Esophagus mucosa (tissue), 1 donor: ENCODE measurements around the gene CBFB. TPM values are rescaled to one million over a fixed set of nuclear protein-coding genes. Genes with fewer than 3 reads are reported as not detected.
"Not testable (repeated sequence)": the region's sequence is repeated elsewhere in the genome, so short reads cannot be mapped to it uniquely, and the experiment has no call there.

Experiments used
- ATAC-seq: fragments of 200-7000 bp; cut with Tn5 transposase; one replicate; pipeline ENCODE4 v1.9.1; 2020
- total RNA-seq: library from RNA; stranded (reverse); gene quantifications from one replicate; pipeline ENCODE4 v1.2.4, GENCODE V29; 2023
- donor health status: DM: yes; HTN: yes; CAD: no.

Gene CBFB
- 40.4 TPM for total RNA-seq

DNA sequence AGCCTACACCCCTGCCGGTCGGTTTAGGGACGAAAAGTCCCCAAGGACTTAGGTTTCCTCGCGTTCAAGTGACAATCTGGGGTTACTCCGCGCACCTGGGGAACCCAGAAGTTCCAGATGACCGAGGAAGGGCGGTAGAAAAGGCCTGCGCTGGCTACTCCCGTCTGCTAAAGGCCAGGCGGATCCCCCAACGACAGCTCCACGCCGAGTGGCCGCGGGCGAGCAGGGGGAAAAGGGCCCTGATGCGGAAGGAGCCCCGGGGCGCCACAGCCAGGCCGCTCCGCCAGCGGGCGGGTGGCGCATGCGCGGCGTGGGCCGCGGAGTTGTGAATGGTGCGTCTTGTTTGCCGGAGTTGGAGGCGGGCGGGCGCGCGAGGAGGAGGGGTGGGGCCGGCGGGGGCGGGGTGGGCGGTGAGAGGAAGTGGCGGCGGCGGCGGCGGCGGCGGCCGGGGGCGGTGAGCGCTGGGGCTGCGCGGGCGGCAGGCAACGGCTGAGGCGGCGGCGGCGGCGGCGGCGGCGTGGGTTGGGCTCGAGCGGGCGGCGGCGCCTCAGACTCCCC lies at the start of gene CBFB:
Gene CBFB (plus strand): TSS at position 454 of the 558 bp plus-strand sequence. CDS start 259 bp downstream, outside the sequence.
- peak; percentile 88 for ATAC-seq

DNA sequence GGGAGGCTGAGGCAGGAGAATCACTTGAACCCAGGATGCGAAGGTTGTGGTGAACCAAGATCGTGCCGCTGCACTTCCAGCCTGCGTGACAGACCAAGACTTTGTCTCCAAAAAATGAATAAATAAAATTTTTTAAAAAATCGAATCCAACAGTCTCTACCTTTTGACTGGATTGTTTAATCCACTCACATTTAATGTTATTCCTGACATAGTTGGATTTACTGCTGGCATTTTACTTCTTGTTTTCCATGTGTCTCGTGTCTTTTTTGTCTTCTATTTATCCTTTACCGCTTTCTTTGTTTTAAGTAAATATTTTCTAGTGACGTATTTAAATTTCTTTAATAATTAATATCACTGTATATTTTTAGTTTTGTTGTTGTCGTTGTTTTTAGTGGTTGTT lies 45.9 kb upstream of the CBFB start:
- ATAC-seq = no peak

DNA sequence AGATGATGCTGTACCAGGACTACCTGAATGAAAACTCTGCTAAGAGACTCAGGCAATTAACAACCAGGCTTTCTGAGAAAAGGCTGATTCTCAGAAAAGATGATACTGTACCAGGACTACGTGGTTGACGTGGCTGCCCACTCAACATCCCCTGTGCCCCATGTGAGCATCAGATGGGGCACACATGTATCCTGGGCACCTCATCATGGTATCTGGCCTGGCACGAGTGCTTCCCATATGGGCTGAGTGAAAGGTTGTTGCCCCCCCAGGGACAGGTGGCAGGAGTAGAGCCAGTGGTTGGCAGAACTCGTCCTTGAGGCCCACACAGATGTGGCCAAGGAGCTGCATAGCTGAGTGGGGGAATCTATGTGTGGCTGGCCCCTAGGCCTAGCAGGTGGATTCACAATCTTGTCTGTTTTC lies 44.0 kb upstream of the CBFB start:
- no peak for ATAC-seq

DNA sequence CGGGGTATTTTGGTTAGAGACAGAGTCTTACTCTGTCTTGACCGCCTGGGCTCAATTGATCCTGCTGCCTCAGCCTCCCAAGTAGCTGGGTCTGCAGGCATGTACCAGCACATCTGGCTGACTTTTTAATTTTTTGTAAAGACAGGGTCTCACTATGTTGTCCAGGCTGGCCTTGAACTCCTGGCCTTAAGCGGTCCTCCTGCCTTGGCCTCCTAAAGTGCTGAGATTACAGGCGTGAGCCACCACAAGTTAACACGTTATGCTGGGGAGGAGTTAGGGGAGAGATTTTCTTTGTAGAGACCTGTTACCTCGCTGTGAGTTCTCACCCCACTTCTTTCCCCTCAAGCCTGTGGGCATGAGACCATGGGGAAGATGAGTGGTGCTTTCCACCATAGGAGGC lies 42.4 kb upstream of the CBFB start:
- ATAC-seq = no peak

DNA sequence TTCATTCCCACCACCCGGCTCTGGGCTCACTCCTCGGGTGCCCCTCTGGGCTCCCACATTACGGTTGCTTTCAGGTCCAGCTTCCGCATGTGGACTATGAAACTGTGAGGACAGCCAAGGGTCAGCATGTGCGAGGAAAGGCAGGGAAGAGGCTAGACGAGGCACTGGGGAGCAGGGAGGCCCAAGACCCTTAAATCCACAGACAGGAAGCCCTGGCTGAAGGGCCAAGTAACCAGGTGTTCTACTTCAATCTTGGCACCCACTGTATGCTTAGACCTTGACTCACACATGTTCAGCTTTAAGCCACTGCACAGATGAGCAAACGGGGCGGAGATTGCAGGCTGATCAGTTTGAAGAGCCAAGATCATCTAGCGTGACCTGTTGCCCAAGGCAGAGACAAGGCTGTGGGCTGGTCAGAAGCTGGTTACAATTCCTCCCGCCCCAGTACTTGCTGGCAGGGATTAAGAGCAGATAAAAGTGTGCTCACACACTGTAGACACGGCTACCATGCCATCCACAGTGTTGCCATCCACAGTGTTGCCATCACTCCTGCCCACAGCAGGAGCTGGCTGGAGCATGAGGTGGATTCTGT lies 40.7 kb upstream of the CBFB start, which contains the start of gene CES4A:
Gene CES4A (plus strand): TSS at position 393 of the 592 bp plus-strand sequence. CDS start 184 bp downstream, at position 577.
- peak; percentile 96 for ATAC-seq

DNA sequence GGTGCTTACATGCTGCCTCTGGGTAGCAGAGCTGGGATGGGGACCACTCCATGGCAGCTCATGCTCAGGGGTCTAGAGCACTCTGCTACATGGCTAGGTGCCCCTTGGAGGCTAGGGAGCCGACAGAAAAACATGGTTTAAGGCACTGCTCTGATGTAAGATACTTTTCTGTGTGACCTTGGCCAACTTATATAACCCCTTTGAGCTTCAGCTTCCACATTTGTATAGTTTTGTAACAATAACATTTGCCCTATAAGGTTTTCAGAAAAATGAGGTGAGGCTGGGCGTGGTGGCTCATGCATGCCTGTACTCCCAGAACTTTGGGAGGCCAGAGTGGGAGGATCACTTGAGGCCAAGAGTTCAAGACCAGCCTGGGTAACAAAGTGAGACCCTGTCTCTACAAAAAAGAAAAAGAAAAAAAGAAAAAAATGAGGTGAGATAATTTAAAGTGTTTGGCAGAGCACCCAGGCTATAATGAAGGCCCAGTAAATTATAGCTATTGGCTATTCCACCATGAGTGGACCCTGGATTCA lies 37.3 kb upstream of the CBFB start:
- no peak for ATAC-seq

DNA sequence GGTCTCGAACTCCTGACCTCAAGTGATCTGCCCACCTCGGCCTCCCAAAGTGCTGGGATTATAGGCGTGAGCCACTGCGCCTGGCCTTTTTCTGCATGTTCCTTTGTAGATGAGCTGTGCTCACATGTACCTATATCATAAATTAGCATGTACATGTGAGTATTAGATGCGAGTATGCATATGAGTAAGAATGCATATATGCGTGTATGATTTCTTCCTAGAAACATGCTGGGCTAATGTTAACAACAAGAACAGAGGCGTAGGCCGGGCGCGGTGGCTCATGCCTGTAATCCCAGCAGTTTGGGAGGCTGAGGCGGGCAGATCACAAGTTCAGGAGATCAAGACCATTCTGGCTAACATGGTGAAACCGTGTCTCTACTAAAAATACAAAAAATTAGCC lies 35.4 kb upstream of the CBFB start:
- not testable (repeated sequence) for ATAC-seq

DNA sequence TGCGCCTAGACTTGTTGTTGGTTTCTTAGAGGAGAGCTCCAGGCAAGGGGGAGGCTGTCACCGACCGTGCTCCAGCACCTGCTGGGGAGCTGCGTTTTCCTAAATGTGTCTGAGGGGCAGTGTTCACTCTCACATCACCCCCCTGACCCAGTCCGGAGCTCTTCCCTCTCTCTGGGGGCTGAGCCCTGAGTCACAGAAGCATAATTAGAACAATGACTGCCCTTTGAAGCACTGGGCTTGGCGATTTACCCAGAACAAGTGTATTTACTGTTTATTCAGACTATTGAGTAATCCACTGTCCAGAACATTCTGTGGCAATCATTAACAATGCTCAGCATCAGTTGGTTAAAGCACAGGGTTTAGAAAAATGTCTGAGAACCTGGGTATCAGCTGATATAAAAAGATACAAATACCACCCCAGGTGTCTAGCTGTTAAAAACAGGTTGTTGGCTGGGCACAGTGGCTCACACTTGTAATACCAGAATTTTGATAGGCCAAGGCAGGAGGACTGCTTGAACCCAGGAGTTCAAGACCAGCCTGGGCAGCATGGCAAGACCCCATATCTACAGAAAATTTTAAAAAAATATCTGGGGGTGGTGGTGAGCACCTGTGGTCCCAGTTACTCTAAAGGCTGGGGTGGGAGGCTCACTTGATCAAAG lies 32.5 kb upstream of the CBFB start:
- ATAC-seq = no peak

DNA sequence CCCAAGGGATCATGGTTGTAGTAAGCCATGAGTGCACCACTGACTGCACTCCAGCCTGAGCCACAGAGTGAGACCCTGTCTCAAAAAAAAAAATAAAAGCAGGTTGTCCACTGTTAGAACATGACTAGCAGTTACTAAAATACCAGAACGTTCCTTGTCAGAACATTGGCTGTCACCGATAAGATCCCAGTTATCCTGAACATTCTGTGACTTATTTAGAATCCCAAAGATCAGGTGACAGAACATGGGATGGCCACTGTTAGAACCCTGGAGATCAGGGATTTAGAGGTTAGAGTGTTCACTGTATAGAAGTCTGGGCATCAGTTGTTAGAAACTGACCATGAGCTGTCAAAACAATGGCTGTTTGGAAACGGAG lies 32.0 kb upstream of the CBFB start:
- ATAC-seq = no peak

DNA sequence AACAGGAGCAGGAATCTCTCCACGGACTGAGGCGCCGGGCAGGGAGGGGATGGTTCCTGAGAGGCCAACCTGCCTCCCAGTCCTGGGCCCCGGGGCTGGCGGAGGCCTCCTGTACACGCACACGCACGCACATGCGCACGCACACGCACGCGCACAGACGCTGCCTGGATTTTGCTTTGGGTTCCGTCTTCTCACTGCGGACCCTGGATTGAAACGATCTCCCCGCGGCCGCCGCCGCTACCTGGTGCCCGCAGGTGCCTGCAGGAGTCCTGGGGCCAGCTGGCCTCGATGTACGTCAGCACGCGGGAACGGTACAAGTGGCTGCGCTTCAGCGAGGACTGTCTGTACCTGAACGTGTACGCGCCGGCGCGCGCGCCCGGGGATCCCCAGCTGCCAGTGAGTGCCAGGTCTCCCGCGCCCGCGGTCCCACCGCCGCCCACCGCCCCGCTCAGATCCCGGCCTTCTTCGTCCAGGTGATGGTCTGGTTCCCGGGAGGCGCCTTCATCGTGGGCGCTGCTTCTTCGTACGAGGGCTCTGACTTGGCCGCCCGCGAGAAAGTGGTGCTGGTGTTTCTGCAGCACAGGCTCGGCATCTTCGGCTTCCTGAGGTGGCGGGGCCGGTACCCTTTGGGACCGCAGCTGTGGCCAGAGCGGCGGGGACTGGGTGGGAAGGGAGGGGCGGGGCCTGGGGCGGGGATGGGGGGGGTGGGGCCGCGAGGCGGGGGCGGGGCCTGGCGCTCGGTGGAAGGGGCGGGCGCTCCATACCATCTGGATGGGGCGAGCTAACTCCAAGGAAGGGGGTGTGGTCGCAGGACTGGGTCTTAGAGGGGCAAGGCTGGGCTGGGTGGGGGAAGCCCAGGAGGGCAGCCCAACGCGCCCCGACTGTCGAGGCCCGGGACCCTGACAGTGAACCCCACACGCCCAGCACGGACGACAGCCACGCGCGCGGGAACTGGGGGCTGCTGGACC lies 28.3 kb upstream of the CBFB start:
- ATAC-seq = peak; percentile 66

DNA sequence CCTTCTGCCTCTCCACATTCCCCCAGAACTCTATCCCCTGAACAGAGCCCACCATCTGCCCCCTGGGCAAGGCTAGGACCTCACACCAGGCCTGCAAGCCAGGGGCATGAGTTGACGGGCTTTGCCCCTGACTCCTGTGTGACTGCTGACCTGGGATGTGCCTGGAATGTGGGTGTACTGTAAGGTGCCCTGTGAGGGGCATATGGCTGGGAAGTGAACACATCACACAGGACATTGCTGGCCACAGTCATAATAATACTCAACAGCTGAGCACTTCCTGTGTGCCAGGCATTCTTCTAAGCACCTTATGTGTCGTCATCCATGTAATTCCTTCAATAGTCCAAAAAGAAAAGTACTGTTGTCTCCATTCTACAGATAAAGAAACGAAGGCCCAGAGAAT lies 27.2 kb upstream of the CBFB start:
- ATAC-seq = no peak

DNA sequence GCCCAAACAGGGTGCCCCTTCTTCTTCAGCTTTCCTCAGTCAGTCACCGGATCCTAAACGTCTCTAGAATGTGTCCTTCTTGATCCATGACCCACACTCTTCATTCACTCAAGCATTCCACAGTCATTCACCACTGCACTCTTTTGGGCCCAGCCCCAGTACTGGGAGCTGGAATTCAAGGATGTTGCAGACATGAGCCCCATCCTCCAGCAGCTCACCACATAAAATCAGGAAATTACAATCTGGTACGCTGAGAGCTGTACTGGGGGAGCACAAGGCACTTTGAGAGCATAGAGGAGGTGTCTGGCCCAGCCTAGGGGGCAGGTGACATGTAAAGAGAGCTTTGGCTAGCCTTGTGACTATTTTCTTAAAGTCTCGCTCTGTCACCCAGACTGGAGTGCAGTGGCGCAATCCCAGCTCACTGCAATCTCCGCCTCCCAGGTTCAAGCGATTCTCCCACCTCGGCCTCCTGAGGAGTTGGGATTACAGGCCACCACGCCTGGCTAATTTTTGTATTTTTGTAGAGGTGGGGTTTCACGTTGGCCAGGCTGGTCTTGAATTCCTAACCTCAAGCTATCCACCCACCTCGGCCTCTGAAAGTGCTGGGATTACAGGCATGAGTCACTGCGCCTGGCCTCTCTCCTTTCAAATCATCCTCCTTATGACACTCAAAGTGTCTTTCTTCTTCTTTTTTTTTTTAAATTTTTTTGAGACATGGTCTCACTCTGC lies 21.9 kb upstream of the CBFB start:
- ATAC-seq = no peak

DNA sequence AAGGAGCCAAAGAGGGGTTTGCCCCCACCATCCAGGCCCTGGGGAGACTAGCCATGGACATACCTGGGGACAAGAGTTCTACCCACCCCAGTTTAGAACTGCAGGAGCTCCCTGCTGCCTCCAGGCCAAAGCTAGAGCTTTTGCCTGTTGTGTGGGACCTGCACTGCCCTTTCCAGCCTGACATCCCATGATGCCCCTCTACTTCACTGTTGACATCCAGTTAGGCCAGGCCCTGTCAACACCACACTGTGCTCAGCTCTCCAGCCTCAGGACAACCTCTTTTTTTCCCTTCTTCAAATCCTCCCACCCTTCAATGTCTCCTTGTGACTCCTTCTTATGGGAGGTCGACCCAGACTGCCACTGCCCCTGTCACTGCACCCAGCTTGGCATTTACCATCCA lies 19.8 kb upstream of the CBFB start:
- no peak for ATAC-seq

DNA sequence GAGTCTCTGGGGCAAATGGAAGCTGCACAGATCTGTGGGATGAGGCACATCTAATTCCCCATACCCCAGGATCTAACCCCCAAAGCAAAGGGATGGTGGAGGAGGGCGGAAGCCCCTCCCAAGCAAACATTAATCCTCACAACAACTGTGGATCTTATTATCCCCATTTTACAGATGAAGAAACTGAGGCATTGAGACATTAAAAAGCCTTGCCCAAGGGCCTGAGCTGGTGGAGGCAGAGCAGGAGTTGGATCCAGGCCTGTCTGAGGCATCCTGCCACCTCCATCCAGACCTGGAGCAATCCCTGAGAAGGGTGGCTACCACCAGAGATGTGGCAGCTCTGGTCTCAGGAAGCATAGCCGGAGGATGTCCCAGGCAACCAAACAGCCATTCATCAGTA lies 17.7 kb upstream of the CBFB start:
- ATAC-seq = no peak

DNA sequence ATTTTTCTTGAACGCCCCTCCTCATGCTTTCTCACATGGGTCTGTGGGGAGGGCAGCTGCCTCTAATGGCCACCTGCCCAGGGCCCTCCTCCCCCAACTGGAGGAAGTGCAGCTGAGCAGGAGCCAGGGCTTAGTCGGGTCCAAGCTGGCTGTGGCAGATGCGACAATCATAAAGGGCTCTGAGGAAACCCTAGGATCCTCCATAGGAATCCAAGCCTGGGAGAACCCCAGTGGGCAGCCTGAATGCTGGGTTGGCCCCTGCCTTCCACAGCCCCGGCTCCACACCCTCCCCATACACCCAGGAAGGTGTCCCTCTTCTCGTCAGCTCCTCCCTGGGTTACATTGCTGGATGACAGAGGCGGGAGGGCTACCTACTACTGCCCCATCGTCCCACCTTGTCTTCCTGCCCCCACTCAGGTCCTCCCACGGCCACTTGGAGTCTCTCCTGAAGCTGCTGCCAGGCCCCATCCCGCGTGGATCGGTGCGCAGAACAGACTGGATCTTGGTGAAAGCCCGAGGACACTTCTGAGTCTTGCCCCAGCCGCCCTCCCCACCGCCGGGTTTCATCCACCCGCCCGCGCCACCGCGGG lies 15.6 kb upstream of the CBFB start:
- no peak for ATAC-seq

DNA sequence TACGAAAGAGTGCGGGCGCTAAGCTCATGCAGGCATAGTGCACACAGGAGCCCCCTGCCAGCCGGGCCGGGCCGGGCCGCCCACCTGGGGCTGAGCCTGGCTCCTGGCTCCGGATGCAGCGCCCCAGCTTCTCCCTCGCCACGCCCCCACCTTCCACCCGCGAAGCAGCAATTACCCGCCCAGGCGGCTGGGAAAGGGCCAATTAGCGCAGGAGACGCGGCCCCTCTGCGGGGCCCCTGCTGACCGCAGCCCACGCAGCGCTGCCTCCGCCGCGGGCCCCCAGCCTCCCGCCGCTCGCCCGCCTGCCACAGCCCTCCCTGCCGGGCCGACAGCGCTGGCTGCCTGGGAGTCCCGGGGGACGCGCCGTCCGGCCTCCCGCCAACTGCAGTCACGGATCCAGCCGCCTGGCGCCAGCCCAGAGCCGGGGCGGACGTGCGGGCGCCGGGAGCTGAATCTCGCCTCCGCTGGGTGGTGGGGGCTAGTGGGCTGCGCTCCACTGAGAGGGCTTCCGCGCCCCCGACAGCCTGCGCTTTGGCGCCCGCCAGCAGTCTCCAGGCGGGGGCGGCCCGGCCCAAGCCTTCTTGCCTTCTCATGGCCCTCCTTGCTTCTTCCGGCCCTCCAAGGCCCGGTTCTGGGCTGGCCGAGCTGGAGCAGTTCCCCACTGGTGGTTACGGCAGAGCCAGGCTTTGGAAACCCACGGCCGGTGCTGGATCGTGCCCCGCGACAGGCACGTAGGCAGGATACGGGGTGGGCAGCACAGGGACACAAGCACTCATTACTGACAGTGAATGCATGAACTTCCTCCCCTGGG lies 14.9 kb upstream of the CBFB start:
- ATAC-seq = peak; percentile 41

DNA sequence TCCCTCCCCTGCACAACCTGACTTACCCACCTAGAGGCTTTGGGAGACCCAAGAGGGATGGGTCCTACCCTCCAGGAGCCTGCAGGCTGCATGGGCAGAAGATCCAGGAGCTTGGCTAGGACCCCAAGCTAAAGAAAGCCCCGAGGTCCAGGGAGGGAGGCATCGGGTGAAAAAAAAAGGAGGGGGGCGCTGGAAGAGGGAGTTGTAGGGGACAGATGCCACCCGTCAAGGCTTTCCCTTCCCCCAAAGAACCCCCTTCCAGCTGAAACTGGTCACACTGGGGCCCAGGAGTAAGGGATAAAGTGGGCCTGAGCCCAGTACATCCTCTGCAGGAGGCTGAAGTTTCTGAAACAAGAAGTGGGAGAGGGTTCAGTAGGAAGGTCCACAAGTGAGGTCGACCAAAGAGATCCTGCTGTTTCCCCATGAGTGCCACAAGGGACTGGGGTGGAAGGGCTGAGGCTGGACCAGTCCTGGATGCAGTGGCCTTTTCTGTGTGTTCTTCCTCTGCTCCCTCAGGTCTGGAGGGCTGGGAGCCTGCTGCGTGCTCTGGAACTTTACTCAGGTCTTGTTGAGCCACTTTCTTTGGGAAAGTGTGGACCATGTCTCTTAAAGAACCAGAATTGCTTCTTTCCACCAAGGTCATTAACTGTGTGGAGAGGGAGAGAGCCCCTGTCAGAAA lies 14.2 kb upstream of the CBFB start:
- no peak for ATAC-seq

DNA sequence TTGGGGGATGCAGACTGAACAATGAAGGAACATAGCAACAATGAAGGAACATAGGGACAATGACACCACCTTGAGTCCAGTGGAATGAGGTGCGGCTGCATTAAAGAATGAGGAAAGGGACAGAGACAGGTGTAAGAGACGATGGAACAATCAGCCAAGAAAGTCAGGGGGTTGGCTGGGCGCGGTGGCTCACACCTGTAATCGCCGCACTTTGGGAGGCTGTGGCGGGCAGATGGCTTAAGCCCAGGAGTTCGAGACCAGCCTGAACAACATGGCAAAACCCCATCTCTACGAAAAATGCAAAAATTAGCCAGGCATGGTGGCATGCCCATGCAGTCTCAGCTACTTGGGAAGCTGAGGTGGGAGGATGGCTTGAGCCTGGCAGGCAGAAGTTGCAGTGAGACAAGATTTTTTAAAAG lies 13.6 kb upstream of the CBFB start:
- ATAC-seq = peak; percentile 12

DNA sequence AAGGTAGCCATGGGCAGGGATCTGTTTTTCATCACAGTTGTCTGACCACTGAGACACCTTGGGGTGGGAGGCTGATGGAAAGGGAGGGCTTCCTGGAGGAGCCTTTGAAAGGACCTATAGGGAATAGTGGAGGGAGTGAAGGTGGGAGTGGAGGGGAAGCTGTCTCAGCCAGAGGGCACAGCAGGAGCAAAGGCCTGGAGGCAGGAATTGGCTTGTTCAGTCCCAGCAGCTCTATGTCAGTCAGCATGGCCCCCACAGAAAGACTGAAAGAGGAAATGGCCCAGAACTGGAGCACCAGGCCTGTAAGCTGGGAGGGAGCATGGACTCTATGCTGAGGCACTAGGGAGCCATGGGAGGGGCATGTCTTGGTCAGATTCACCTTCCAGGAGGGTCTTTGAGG lies 12.8 kb upstream of the CBFB start:
- ATAC-seq = no peak
